ENCODE results near the gene DNAJB1. TPM values are rescaled to one million over a fixed set of nuclear protein-coding genes. Genes with fewer than 3 reads are reported as not detected.

Gene DNAJB1
- total and polyA plus RNA-seq, 7 experiments from 2014 or later: 87.4 to 574 (median 221) TPM

- CTCF ChIA-PET: interaction anchor here (0.9 kb wide), 1 partner anchor 10 kb away, joined by 4 read pairs; no protein-coding TSS in a partner anchor
- Mint-ChIP-seq H3K27me3 (no peaks in the 10 kb centered on the region), H3K36me3 (peaks cover 0 to 4% (median 4%) of the 10 kb centered on the region in 5 donors), H3K4me3 (peak within 1 kb of the TSS; percentile 88 to 97 (median 95)), H3K9me3 (no peaks in the 10 kb centered on the region), H3K27ac (peak within 1 kb of the TSS; percentile 95 to 100 (median 98)), H3K4me1 (peaks cover 9 to 72% (median 54%) of the 10 kb centered on the region in 7 donors)
- Histone ChIP-seq H3K27me3 (ENCODE audit: control insufficient read depth in 2 of 2, insufficient read depth in 2 of 2, low read length in 2 of 2) (no peaks in the 10 kb centered on the region), H3K4me1 (ENCODE audit: control insufficient read depth in 2 of 2, insufficient read depth in 2 of 2, low read length in 2 of 2) (peaks cover 22 to 30% of the 10 kb centered on the region in 2 donors), H3K4me3 (ENCODE audit: low read length) (peak within 1 kb of the TSS; percentile 96), H3K36me3 (ENCODE audit: control insufficient read depth in 2 of 3, insufficient read depth in 3 of 3, low read length in 3 of 3) (peaks cover 0 to 6% (median 0%) of the 10 kb centered on the region in 3 experiments), H3K9me3 (ENCODE audit: control insufficient read depth in 2 of 3, low read length in 3 of 3) (no peaks in the 10 kb centered on the region), H3K27ac (ENCODE audit: low read depth, low read length) (peak within 1 kb of the TSS; percentile 89)
- intact Hi-C loops (cut with micrococcal nuclease): loop anchor here (1.0 to 10.0 kb wide), 10 partner anchors 11 to 1795 kb away; partner anchors contain the start of genes DNAJB1 (in 2 of the 2), KLF2 (in 1 of the 2), NDUFB7 (in 1 of the 2) and TPM4 (in 1 of the 2)
- POLR2A ChIA-PET: interaction anchor here (1.0 to 34.0 kb wide), 4 partner anchors 21 to 42 kb away, joined by 3 to 1101 read pairs (median 4); partner anchors contain the start of genes DNAJB1, GIPC1 and NDUFB7
- peak; percentile 96 for ATAC-seq
- DNase-seq: peak; percentile 98 to 100 (median 100)
These were observed 11.2 kb upstream of the DNAJB1 start, which contains the start of gene TECR for GRCh38 chr19:14529254-14530004. TSS of gene TECR (plus strand) at chr19:14529594. CDS start at chr19:14529697, 103 bp downstream.

DNA sequence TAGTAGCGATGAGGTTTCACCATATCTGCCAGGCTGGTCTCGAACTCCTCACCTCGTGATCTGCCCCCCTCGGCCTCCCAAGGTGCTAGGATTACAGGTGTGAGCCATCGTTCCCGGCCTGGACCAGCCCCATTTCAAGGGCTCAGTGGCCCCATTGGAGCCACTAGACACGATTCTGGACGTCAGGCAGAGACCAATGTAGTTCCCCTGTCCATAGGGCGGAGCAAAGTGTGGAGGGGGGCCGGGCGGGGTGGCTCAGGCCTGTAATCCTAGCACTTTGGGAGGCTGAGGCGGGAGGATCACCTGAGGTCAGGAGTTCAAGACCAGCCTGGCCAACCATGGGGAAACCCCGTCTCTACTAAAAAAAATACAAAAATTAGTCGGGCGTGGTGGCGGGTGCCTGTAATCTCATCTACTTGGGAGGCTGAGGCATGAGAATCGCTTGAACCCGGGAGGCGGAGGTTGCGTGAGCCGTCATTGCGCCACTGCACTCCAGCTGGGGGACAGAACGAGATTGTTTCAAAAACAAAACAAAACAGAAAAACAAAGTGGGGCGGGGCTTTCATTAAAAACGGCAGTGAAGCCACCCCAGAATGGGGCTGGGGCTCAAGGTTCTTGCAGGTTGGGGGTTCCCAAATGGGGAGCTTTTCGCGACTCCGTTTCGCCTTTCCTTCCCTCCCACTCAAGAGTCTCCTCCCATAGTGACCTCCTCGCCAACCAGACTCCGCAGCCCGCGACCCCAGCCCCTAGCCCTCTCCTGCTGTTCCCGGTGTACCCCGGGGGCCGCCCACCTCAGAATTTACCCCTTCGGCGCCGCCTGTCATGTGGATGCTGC, 10.4 kb upstream of the DNAJB1 start:
- Mint-ChIP-seq H3K4me3 (peak overlapping the region; percentile 88 to 97 (median 95)), H3K27ac (peak overlapping the region; percentile 95 to 100 (median 98)), H3K9me3 (no peaks in the 10 kb centered on the region), H3K36me3 (peaks cover 0 to 4% (median 4%) of the 10 kb centered on the region in 5 donors), H3K27me3 (no peaks in the 10 kb centered on the region), H3K4me1 (peaks cover 9 to 77% (median 52%) of the 10 kb centered on the region in 7 donors)
- peaks cover 0 to 6% (median 0%) of the 10 kb centered on the region in 3 experiments for H3K36me3 ChIP-seq (ENCODE audit: control insufficient read depth in 2 of 3, insufficient read depth in 3 of 3, low read length in 3 of 3)
- no peaks in the 10 kb centered on the region for H3K27me3 ChIP-seq (ENCODE audit: control insufficient read depth in 2 of 2, insufficient read depth in 2 of 2, low read length in 2 of 2)
- peak overlapping the region; percentile 89 for H3K27ac ChIP-seq (ENCODE audit: low read depth, low read length)
- POLR2A ChIA-PET: interaction anchor here (34.0 kb wide), 1 partner anchor 20 kb away, joined by 1101 read pairs; the partner anchor contains the start of genes DNAJB1 and GIPC1
- no peak for DNase-seq
- H3K9me3 ChIP-seq (ENCODE audit: control insufficient read depth in 2 of 3, low read length in 3 of 3): no peaks in the 10 kb centered on the region
- ATAC-seq: peak; percentile 43
- intact Hi-C loops (cut with micrococcal nuclease): loop anchor here (1.0 to 10.0 kb wide), 10 partner anchors 10 to 1796 kb away; partner anchors contain the start of genes DNAJB1 (in 2 of the 2), KLF2 (in 1 of the 2), NDUFB7 (in 1 of the 2) and TPM4 (in 1 of the 2)
- CTCF ChIA-PET: interaction anchor here (0.6 to 0.9 kb wide), 3 partner anchors 9 to 251 kb away, joined by 3 to 5 read pairs (median 4); partner anchors contain the start of gene DNAJB1
- H3K4me3 ChIP-seq (ENCODE audit: low read length): peak overlapping the region; percentile 55
- peaks cover 30 to 38% of the 10 kb centered on the region in 2 donors for H3K4me1 ChIP-seq (ENCODE audit: control insufficient read depth in 2 of 2, insufficient read depth in 2 of 2, low read length in 2 of 2)

- Histone ChIP-seq H3K27ac (ENCODE audit: low read depth, low read length) (peak overlapping the region; percentile 97), H3K27me3 (ENCODE audit: control insufficient read depth in 2 of 2, insufficient read depth in 2 of 2, low read length in 2 of 2) (no peaks in the 10 kb centered on the region), H3K9me3 (ENCODE audit: control insufficient read depth in 2 of 3, low read length in 3 of 3) (no peaks in the 10 kb centered on the region), H3K4me3 (ENCODE audit: low read length) (no peak overlapping the region), H3K4me1 (ENCODE audit: control insufficient read depth in 2 of 2, insufficient read depth in 2 of 2, low read length in 2 of 2) (peaks cover 44 to 49% of the 10 kb centered on the region in 2 donors), H3K36me3 (ENCODE audit: control insufficient read depth in 2 of 3, insufficient read depth in 3 of 3, low read length in 3 of 3) (peaks cover 0 to 6% (median 0%) of the 10 kb centered on the region in 3 experiments)
- intact Hi-C loops (cut with micrococcal nuclease): loop anchor here (10.0 kb wide), 3 partner anchors 682 to 1798 kb away; partner anchors contain the start of genes KLF2 (in 1 of the 2) and TPM4 (in 1 of the 2)
- ChIA-PET CTCF (interaction anchor here (1.6 to 2.6 kb wide), 3 partner anchors 20 to 25 kb away, joined by 4 to 8 read pairs (median 8); no protein-coding TSS in a partner anchor), POLR2A (interaction anchor here (0.8 to 34.0 kb wide), 4 partner anchors 18 to 1374 kb away, joined by 3 to 1101 read pairs (median 4); partner anchors contain the start of genes DNAJB1 and GIPC1)
- Mint-ChIP-seq H3K4me3 (peak overlapping the region in 3 of 10 donors; percentile 4 to 53 (median 14)), H3K9me3 (peaks cover 0 to 7% (median 0%) of the 10 kb centered on the region in 11 donors), H3K36me3 (peaks cover 0 to 4% (median 0%) of the 10 kb centered on the region in 5 donors), H3K4me1 (peaks cover 16 to 79% (median 55%) of the 10 kb centered on the region in 7 donors), H3K27me3 (no peaks in the 10 kb centered on the region), H3K27ac (peak overlapping the region; percentile 63 to 99 (median 88))
- ATAC-seq: no peak
- no peak for DNase-seq
These were observed 8.2 kb upstream of the DNAJB1 start for GRCh38 chr19:14526423-14526822.

GRCh38 chr19:14525729-14526128, 7.5 kb upstream of the DNAJB1 start:
- peak overlapping the region; percentile 97 for H3K27ac ChIP-seq (ENCODE audit: low read depth, low read length)
- H3K27me3 Mint-ChIP-seq: no peaks in the 10 kb centered on the region
- H3K36me3 ChIP-seq (ENCODE audit: control insufficient read depth in 2 of 3, insufficient read depth in 3 of 3, low read length in 3 of 3): peaks cover 0 to 6% (median 0%) of the 10 kb centered on the region in 3 experiments
- ATAC-seq (no peak), DNase-seq (no peak)
- no peaks in the 10 kb centered on the region for H3K9me3 ChIP-seq (ENCODE audit: control insufficient read depth in 2 of 3, low read length in 3 of 3)
- CTCF ChIA-PET: interaction anchor here (1.6 to 2.6 kb wide), 3 partner anchors 19 to 25 kb away, joined by 4 to 8 read pairs (median 8); no protein-coding TSS in a partner anchor
- peaks cover 0 to 4% (median 0%) of the 10 kb centered on the region in 5 donors for H3K36me3 Mint-ChIP-seq
- peaks cover 0 to 7% (median 0%) of the 10 kb centered on the region in 11 donors for H3K9me3 Mint-ChIP-seq
- peaks cover 42 to 49% of the 10 kb centered on the region in 2 donors for H3K4me1 ChIP-seq (ENCODE audit: control insufficient read depth in 2 of 2, insufficient read depth in 2 of 2, low read length in 2 of 2)
- POLR2A ChIA-PET: interaction anchor here (0.8 to 34.0 kb wide), 5 partner anchors 17 to 1374 kb away, joined by 3 to 1101 read pairs (median 4); partner anchors contain the start of genes DNAJB1 and GIPC1
- H3K27me3 ChIP-seq (ENCODE audit: control insufficient read depth in 2 of 2, insufficient read depth in 2 of 2, low read length in 2 of 2): no peaks in the 10 kb centered on the region
- H3K4me3 ChIP-seq (ENCODE audit: low read length): no peak overlapping the region
- H3K4me3 Mint-ChIP-seq: peak overlapping the region in 5 of 10 donors; percentile 21 to 53 (median 41)
- H3K4me1 Mint-ChIP-seq: peaks cover 13 to 75% (median 53%) of the 10 kb centered on the region in 7 donors
- intact Hi-C loops (cut with micrococcal nuclease): loop anchor here (10.0 kb wide), 3 partner anchors 681 to 1799 kb away; partner anchors contain the start of genes KLF2 (in 1 of the 2) and TPM4 (in 1 of the 2)
- peak overlapping the region in 8 of 9 donors; percentile 77 to 99 (median 88) for H3K27ac Mint-ChIP-seq

GRCh38 chr19:14520543-14520942, 2.3 kb upstream of the DNAJB1 start:
- intact Hi-C loops (cut with micrococcal nuclease): loop anchor here (10.0 kb wide), 3 partner anchors 676 to 1804 kb away; partner anchors contain the start of genes KLF2 (in 1 of the 2) and TPM4 (in 1 of the 2)
- Mint-ChIP-seq H3K36me3 (peaks cover 8 to 22% (median 15%) of the 10 kb centered on the region in 5 donors), H3K27me3 (peaks cover 0 to 2% (median 0%) of the 10 kb centered on the region in 5 donors), H3K9me3 (peaks cover 0 to 19% (median 0%) of the 10 kb centered on the region in 11 donors), H3K4me3 (peak overlapping the region in 7 of 10 donors; percentile 20 to 99 (median 56)), H3K27ac (peak overlapping the region; percentile 92 to 100 (median 98)), H3K4me1 (peaks cover 31 to 76% (median 61%) of the 10 kb centered on the region in 7 donors)
- H3K4me1 ChIP-seq (ENCODE audit: control insufficient read depth in 2 of 2, insufficient read depth in 2 of 2, low read length in 2 of 2): peaks cover 66 to 70% of the 10 kb centered on the region in 2 donors
- H3K27ac ChIP-seq (ENCODE audit: low read depth, low read length): peak overlapping the region; percentile 97
- no peak for ATAC-seq
- H3K9me3 ChIP-seq (ENCODE audit: control insufficient read depth in 2 of 3, low read length in 3 of 3): no peaks in the 10 kb centered on the region
- ChIA-PET CTCF (interaction anchor here (10.7 kb wide), 1 partner anchor 14 kb away, joined by 73 read pairs; no protein-coding TSS in a partner anchor), POLR2A (interaction anchor here (0.6 to 34.0 kb wide), 7 partner anchors 11 to 1794 kb away, joined by 3 to 1101 read pairs (median 5); partner anchors contain the start of genes DNAJB1, GIPC1 and TECR)
- no peaks in the 10 kb centered on the region for H3K27me3 ChIP-seq (ENCODE audit: control insufficient read depth in 2 of 2, insufficient read depth in 2 of 2, low read length in 2 of 2)
- no peak overlapping the region for H3K4me3 ChIP-seq (ENCODE audit: low read length)
- H3K36me3 ChIP-seq (ENCODE audit: control insufficient read depth in 2 of 3, insufficient read depth in 3 of 3, low read length in 3 of 3): peaks cover 8 to 24% (median 10%) of the 10 kb centered on the region in 3 experiments
- no peak for DNase-seq
